HAP-1 (cell line): ENCODE measurements around the gene SMIM14.
"Not testable (repeated sequence)": the region's sequence is repeated elsewhere in the genome, so short reads cannot be mapped to it uniquely, and the experiment has no call there.

Experiments used
- DNase-seq, 2 experiments: peaks; one replicate each; pipeline ENCODE4 v3.0.0-alpha.2; 2016 to 2020; ENCODE audit warnings: low spot score in 2 of 2
- H3K27me3 ChIP-seq: fragments of 250-450 bp; sonication (Bioruptor Pico); 2 replicates; pipeline ENCODE4 v1.5.1; 2020; ENCODE audit warnings: low read depth, mild to moderate bottlenecking, moderate library complexity
- H3K36me3 ChIP-seq: fragments of 250-450 bp; sonication (Bioruptor Pico); replicated peaks from 2 replicates; pipeline ENCODE4 v1.5.1; 2020; ENCODE audit warnings: mild to moderate bottlenecking
- H3K4me1 ChIP-seq: fragments of 250-450 bp; sonication (Bioruptor Pico); 2 replicates; pipeline ENCODE4 v1.5.1; 2020; ENCODE audit warnings: mild to moderate bottlenecking
- H3K4me3 ChIP-seq: fragments of 250-450 bp; sonication (Bioruptor Pico); 2 replicates; pipeline ENCODE4 v1.5.1; 2020; ENCODE audit warnings: mild to moderate bottlenecking, moderate library complexity
- H3K9me3 ChIP-seq: fragments of 250-450 bp; sonication (Bioruptor Pico); 2 replicates; pipeline ENCODE4 v1.5.1; 2020; ENCODE audit warnings: mild to moderate bottlenecking, moderate library complexity
- in situ Hi-C: fragments of 300-500 bp; cut with MboI; formaldehyde crosslinking; loops from 3 replicates; pipeline ENCODE4 v1.14.3; 2020; ENCODE audit warnings: low sequenced_read_pairs, inconsistent platforms, mixed read lengths

The SMIM14 gene

GRCh38 chr4:39510348-39510929 is 128.2 kb downstream of the SMIM14 start:
- H3K36me3 ChIP-seq = peaks cover 56% of the 10 kb centered on the region
- no peaks in the 10 kb centered on the region for H3K9me3 ChIP-seq
- DNase-seq = no peak
- in situ Hi-C loops = no loop called here
- H3K27me3 ChIP-seq = no peaks in the 10 kb centered on the region
- H3K4me1 ChIP-seq = peaks cover 8% of the 10 kb centered on the region
- no peak overlapping the region for H3K4me3 ChIP-seq

DNA sequence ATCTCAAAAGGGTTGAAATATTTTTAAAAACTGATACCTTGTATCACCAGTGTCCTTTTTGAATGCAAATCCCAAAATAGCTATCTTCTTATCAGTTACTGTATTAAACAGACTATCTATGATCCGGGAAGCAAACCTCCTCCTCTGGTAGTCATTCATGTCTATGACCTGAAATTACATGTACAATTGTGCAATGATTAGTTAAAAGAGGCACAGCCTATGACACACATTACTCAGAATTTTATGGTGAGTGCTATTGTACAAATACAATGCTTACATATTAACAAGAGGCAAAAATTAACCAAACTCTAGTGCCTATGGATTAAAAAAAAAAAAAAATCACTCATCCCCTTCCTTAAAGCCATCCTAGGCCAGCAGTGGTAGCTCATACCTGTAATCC is 133.1 kb downstream of the SMIM14 start:
- no peak overlapping the region for H3K4me3 ChIP-seq
- H3K36me3 ChIP-seq = peaks cover 79% of the 10 kb centered on the region
- H3K27me3 ChIP-seq = no peaks in the 10 kb centered on the region
- no peaks in the 10 kb centered on the region for H3K9me3 ChIP-seq
- H3K4me1 ChIP-seq = no peaks in the 10 kb centered on the region
- no peak for DNase-seq
- in situ Hi-C loops = no loop called here

DNA sequence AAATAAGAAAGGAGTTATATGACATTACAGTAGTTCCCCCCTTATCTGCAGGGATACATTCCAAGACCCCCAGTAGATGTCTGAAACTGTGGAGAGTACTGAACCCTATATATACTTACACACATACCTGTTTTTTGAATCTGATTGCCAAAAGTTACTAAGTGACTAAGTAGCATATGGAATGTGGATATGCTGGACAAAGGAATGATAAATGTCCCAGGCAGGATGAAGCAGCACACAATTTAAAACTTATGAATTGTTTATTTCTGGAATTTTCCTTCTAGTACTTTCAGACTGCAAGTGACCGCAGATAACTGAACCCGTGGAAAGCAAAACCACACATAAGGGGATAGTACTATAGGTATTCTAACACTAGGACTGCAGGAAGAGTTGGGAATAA is 134.1 kb downstream of the SMIM14 start:
- Histone ChIP-seq H3K4me1 (no peaks in the 10 kb centered on the region), H3K36me3 (peaks cover 75% of the 10 kb centered on the region), H3K4me3 (no peak overlapping the region), H3K27me3 (no peaks in the 10 kb centered on the region), H3K9me3 (no peaks in the 10 kb centered on the region)
- in situ Hi-C loops = no loop called here
- no peak for DNase-seq

DNA sequence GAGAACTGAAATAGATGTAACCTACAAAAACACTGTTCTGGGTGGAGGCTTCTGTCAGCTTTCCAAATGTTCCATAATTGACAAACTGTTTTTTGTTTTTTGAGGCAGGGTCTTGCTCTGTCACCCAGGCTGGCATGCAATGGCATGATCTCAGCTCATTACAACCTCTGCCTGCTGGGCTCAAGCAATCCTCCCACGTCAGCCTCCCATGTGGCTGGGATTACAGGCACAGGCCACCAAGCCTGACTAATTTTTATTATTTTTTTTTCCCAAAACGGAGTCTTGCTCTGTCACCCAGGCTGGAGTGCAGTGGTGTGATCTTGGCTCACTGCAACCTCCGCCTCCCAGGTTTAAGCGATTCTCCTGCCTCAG is 136.0 kb downstream of the SMIM14 start:
- H3K36me3 ChIP-seq = peaks cover 73% of the 10 kb centered on the region
- not testable (repeated sequence) for DNase-seq

GRCh38 chr4:39502019-39502663 is 136.5 kb downstream of the SMIM14 start:
- H3K4me3 ChIP-seq = no peak overlapping the region
- no peaks in the 10 kb centered on the region for H3K4me1 ChIP-seq
- H3K27me3 ChIP-seq = no peaks in the 10 kb centered on the region
- DNase-seq = no peak
- peaks cover 68% of the 10 kb centered on the region for H3K36me3 ChIP-seq
- H3K9me3 ChIP-seq = no peaks in the 10 kb centered on the region
- in situ Hi-C loops = no loop called here

More for the DNA sequence above, 136.0 kb downstream of the SMIM14 start:
- H3K27me3 ChIP-seq, H3K4me1 ChIP-seq, H3K4me3 ChIP-seq, H3K9me3 ChIP-seq, in situ Hi-C loops: not testable (repeated sequence)

DNA sequence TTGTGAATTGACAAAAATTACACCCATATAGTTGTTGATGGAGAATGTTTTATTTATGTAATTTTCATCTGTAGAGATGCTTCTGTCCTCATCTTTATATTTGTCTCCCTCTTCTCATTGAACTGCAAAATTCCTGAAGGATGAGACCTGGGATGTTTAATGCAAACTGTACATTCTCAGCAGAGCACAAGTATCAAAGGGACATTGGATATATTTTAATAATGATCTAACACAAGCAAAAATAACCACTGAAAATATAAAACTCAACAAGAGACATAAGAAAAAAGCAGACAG is 140.0 kb downstream of the SMIM14 start:
- in situ Hi-C loops = no loop called here
- no peak for DNase-seq

DNA sequence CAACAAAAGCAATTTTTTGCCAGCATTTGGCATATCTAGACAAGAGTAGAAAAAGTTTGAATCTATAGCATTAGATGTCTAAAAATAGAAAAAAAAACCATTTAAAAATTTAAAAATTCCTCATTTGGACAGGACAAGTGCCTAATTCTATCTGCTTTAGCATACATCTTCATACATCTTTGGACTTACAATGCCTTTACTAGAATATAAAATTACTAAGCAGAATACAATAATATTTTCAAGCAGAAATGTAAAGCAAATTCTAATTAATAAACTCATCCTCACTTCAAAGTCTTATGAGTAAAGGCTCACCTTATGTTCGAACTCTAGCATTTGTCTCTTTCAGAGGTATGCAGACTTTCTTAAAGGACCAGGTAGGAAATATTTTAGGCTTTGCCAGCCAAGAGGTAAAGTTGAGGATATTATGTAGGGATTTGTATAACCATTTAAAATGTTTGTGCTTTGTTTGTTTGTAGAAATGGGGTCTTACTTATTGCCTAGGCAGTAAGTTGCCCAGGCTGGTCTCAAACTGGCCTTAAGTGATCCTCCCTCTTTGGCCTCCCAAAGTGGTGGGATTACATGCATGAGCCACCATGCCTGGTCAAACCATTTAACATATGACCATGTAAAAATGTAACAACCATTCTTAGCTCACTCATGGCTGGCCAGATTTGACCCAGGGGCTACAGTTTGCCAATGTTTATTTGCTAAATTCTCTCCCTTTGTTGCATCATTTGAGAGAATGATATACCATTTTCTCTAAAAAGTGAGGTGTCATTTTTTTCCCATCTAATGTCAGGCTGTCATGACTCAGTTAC is 140.5 kb downstream of the SMIM14 start:
- Histone ChIP-seq H3K4me3 (no peak overlapping the region), H3K27me3 (no peaks in the 10 kb centered on the region), H3K9me3 (no peaks in the 10 kb centered on the region), H3K4me1 (no peaks in the 10 kb centered on the region), H3K36me3 (peaks cover 33% of the 10 kb centered on the region)
- DNase-seq = no peak
- in situ Hi-C loops = no loop called here

More for the DNA sequence above, 140.0 kb downstream of the SMIM14 start:
- H3K9me3 ChIP-seq = no peaks in the 10 kb centered on the region
- H3K4me3 ChIP-seq = no peak overlapping the region
- H3K36me3 ChIP-seq = peaks cover 39% of the 10 kb centered on the region
- no peaks in the 10 kb centered on the region for H3K4me1 ChIP-seq
- no peaks in the 10 kb centered on the region for H3K27me3 ChIP-seq
